IMR-90 (cell line): ENCODE results near the gene PATL2. TPM values are rescaled to one million over a fixed set of nuclear protein-coding genes. Genes with fewer than 3 reads are reported as not detected.
A peak's percentile ranks its signal among the peaks of the same experiment; 100 is the strongest.

ENCODE experiments used
- ATAC-seq: fragments of 200-7000 bp; cut with Tn5 transposase; 2 replicates; pipeline ENCODE4 v1.9.1; 2020; ENCODE audit warnings: low read depth, mild to moderate bottlenecking, moderate library complexity
- BruUV-seq: library from RNA; stranded (reverse); fragments of 400-500 nt; replicated peaks from 2 replicates; lab custom pipeline; 2021; lab: Mats Ljungman, UMichigan
- CTCF ChIA-PET: fragments of 300-600 bp; formaldehyde crosslinking; extraction: SDS; loops from one replicate; lab custom pipeline; 2021; ENCODE audit warnings: antibody characterized with exemption; lab: Yijun Ruan, JAX
- POLR2A ChIA-PET: fragments of 300-600 bp; sonication (Branson Sonifier 250); formaldehyde crosslinking; loops from one replicate; lab custom pipeline; 2022; ENCODE audit warnings: antibody characterized with exemption; ENCODE audit not compliant: unreplicated experiment; lab: Charles Lee
- DNase-seq: peaks from one replicate; pipeline ENCODE4 v3.0.0; 2013
- H2AFZ ChIP-seq: replicated peaks from 2 replicates; pipeline ENCODE3; 2013; ENCODE audit warnings: low read length, mild to moderate bottlenecking; ENCODE audit not compliant: poor library complexity
- H2AK5ac ChIP-seq: 2 replicates; pipeline ENCODE4 v1.6.1; 2013; ENCODE audit warnings: low read depth, low read length, inconsistent platforms
- H2AK9ac ChIP-seq: replicated peaks from 2 replicates; pipeline ENCODE3; 2013; ENCODE audit warnings: mild to moderate bottlenecking, low read depth, low read length, moderate library complexity; ENCODE audit not compliant: poor library complexity
- H2BK120ac ChIP-seq: 2 replicates; pipeline ENCODE4 v1.6.1; 2013; ENCODE audit warnings: low read depth, low read length, inconsistent platforms
- H2BK15ac ChIP-seq: 3 replicates; pipeline ENCODE4 v1.6.1; 2013; ENCODE audit warnings: low read depth, low read length, inconsistent platforms
- H2BK20ac ChIP-seq: 2 replicates; pipeline ENCODE4 v1.6.1; 2013; ENCODE audit warnings: low read depth, mild to moderate bottlenecking, inconsistent platforms, low read length, moderate library complexity
- H2BK5ac ChIP-seq: 2 replicates; pipeline ENCODE4 v1.6.1; 2013; ENCODE audit warnings: mild to moderate bottlenecking, low read depth, low read length, inconsistent platforms; ENCODE audit not compliant: poor library complexity, severe bottlenecking
- H3K14ac ChIP-seq: replicated peaks from 2 replicates; pipeline ENCODE4 v1.6.1; 2013; ENCODE audit warnings: low read depth, low read length, inconsistent platforms
- H3K18ac ChIP-seq: 2 replicates; pipeline ENCODE4 v1.6.1; 2013; ENCODE audit warnings: low read depth, low read length, control low read depth
- H3K23ac ChIP-seq: 2 replicates; pipeline ENCODE4 v1.6.1; 2013; ENCODE audit warnings: low read depth, low read length, inconsistent platforms
- H3K27ac ChIP-seq: 2 replicates; pipeline ENCODE4 v1.5.1; 2013; ENCODE audit warnings: mild to moderate bottlenecking, control low read depth, low read length; ENCODE audit not compliant: insufficient read depth
- H3K27me3 ChIP-seq: 2 replicates; pipeline ENCODE4 v1.6.1; 2013; ENCODE audit warnings: low read length; ENCODE audit not compliant: control insufficient read depth, insufficient read depth
- H3K36me3 ChIP-seq: 2 replicates; pipeline ENCODE4 v1.6.1; 2013; ENCODE audit warnings: low read length, mixed read lengths; ENCODE audit not compliant: control insufficient read depth, insufficient read depth
- H3K4ac ChIP-seq: 2 replicates; pipeline ENCODE4 v1.6.1; 2013; ENCODE audit warnings: low read depth, low read length, inconsistent platforms
- H3K4me1 ChIP-seq: 2 replicates; pipeline ENCODE4 v1.6.1; 2013; ENCODE audit warnings: low read length, mixed read lengths; ENCODE audit not compliant: control insufficient read depth, insufficient read depth
- H3K4me2 ChIP-seq: 2 replicates; pipeline ENCODE4 v1.6.1; 2013; ENCODE audit warnings: low read depth, mild to moderate bottlenecking, control low read depth, low read length, moderate library complexity
- H3K4me3 ChIP-seq: 2 replicates; pipeline ENCODE4 v1.5.1; 2013; ENCODE audit warnings: low read depth, mild to moderate bottlenecking, control low read depth, low read length, moderate library complexity; ENCODE audit not compliant: insufficient read depth
- H3K56ac ChIP-seq: 2 replicates; pipeline ENCODE4 v1.6.1; 2013; ENCODE audit warnings: low read length, inconsistent platforms; ENCODE audit not compliant: insufficient read depth; ENCODE audit errors: extremely low read depth
- H3K79me1 ChIP-seq, 2 experiments: 2 replicates each; pipeline ENCODE4 v1.6.1; 2013; ENCODE audit warnings: low read length in 2 of 2, inconsistent platforms in 1 of 2, low read depth in 1 of 2
- H3K9ac ChIP-seq: 2 replicates; pipeline ENCODE4 v1.6.1; 2013; ENCODE audit warnings: low read depth, low read length, control low read depth
- H3K9me1 ChIP-seq: 2 replicates; pipeline ENCODE4 v1.6.1; 2013; ENCODE audit warnings: low read length, inconsistent platforms; ENCODE audit not compliant: insufficient read depth
- H3K9me3 ChIP-seq: 2 replicates; pipeline ENCODE4 v1.6.1; 2013; ENCODE audit warnings: low read length; ENCODE audit not compliant: control insufficient read depth, insufficient read depth
- H4K20me1 ChIP-seq: 2 replicates; pipeline ENCODE4 v1.6.1; 2013; ENCODE audit warnings: low read length, inconsistent platforms; ENCODE audit not compliant: insufficient read depth
- H4K5ac ChIP-seq: 2 replicates; pipeline ENCODE4 v1.6.1; 2013; ENCODE audit warnings: mild to moderate bottlenecking, low read depth, low read length, control low read depth
- H4K8ac ChIP-seq, 2 experiments: 2 replicates each; pipeline ENCODE4 v1.6.1; 2013; ENCODE audit warnings: low read depth in 2 of 2, low read length in 2 of 2, control low read depth in 1 of 2, inconsistent platforms in 1 of 2
- H4K91ac ChIP-seq: 2 replicates; pipeline ENCODE4 v1.6.1; 2013; ENCODE audit warnings: low read depth, low read length, inconsistent platforms; ENCODE audit not compliant: insufficient read depth
- CHD1 ChIP-seq: IDR thresholded peaks from 2 replicates; pipeline ENCODE4 v1.6.1; 2012; ENCODE audit warnings: low read depth, low read length, improper control_type of control experiment
- MAZ ChIP-seq: IDR thresholded peaks from 2 replicates; pipeline ENCODE4 v1.6.1; 2012; ENCODE audit warnings: low read depth, mild to moderate bottlenecking, low read length, improper control_type of control experiment, moderate library complexity, borderline replicate concordance
- MXI1 ChIP-seq: IDR thresholded peaks from 2 replicates; pipeline ENCODE4 v1.6.1; 2012; ENCODE audit warnings: low read depth, mild to moderate bottlenecking, low read length, moderate library complexity, borderline replicate concordance
- RFX5 ChIP-seq: IDR thresholded peaks from 2 replicates; pipeline ENCODE4 v1.8.0; 2012; ENCODE audit warnings: low read depth, mild to moderate bottlenecking, low read length, moderate library complexity
- WGBS, 2 experiments: methylation state at CpG; one replicate each; pipeline versions ENCODE4 v1.1.5 to v1.1.7; 2013; ENCODE audit warnings: missing lambda C conversion rate in 2 of 2; ENCODE audit not compliant: insufficient read length in 1 of 2; ENCODE audit errors: extremely low coverage in 2 of 2; 5-methylcytosine and 5-hydroxymethylcytosine counted together
- dilution Hi-C: fragments of 300-500 bp; cut with HindIII; formaldehyde crosslinking; loops from one replicate; pipeline ENCODE4 v1.14.3; 2018; ENCODE audit warnings: low sequenced_read_pairs; ENCODE audit not compliant: unreplicated experiment
- in situ Hi-C: fragments of 300-500 bp; cut with MboI; formaldehyde crosslinking; loops from 3 replicates; pipeline ENCODE4 v1.14.3; 2019; ENCODE audit warnings: low sequenced_read_pairs, inconsistent platforms, mixed read lengths
- intact Hi-C: fragments of 100-400 bp; cut with micrococcal nuclease; formaldehyde crosslinking; loops from 2 replicates; pipeline ENCODE4 v1.10.0; 2022
- polyA plus RNA-seq, 3 experiments: library from polyadenylated mRNA; depleted of rRNA; stranded (reverse); fragments of >200 nt; gene quantifications; 2 replicates each; pipeline ENCODE4 v1.2.3, GENCODE V29; 2012; ENCODE audit warnings: low replicate concordance in 1 of 3
- total RNA-seq: library from RNA; depleted of rRNA; stranded (reverse); fragments of >200 nt; gene quantifications from 2 replicates; pipeline ENCODE4 v1.2.3, GENCODE V29; 2012

Gene PATL2
- total and polyA plus RNA-seq, 2 of the 4 experiments (the other 2 are of a cell fraction), result 0.10 TPM; not detected in 1

- dilution Hi-C loops, result no loop called here
- no peaks in the 10 kb centered on the region; the same call in 1 of the 2 replicates for H3K9me1 ChIP-seq
- H4K91ac ChIP-seq, result no peak overlapping the region
- peak overlapping the region; percentile 86 for H3K4me2 ChIP-seq
- 0 out of 2 replicates have a peak, but pooled peaks cover 2% of the 10 kb centered on the region for H3K4me1 ChIP-seq
- 0 out of 2 replicates have a peak overlapping the region, but pooled peaks have one; percentile 7 for H3K18ac ChIP-seq
- BruUV-seq, result no TSS peak
- H3K27me3 ChIP-seq, result no peaks in the 10 kb centered on the region
- H2BK120ac ChIP-seq, result no peak overlapping the region; the same call in 1 of the 2 replicates
- H3K4ac ChIP-seq, result peak overlapping the region; percentile 64
- ChIA-PET POLR2A (interaction anchor here (1.2 kb wide), 1 partner anchor 26 kb away, joined by 7 read pairs; no protein-coding TSS in a partner anchor), CTCF (interaction anchor here (1.3 to 2.4 kb wide), 2 partner anchors 24 to 134 kb away, joined by 4 to 16 read pairs; partner anchors contain the start of gene TRIM69)
- peaks cover 13% of the 10 kb centered on the region for H3K36me3 ChIP-seq
- peak overlapping the region; percentile 93 for H3K56ac ChIP-seq
- H3K9me3 ChIP-seq, result no peaks in the 10 kb centered on the region
- peaks cover 27 to 42% of the 10 kb centered on the region in 2 experiments for H3K79me1 ChIP-seq
- no peak overlapping the region; the same call in 2 of the 3 replicates for H2BK15ac ChIP-seq
- peak overlapping the region; percentile 79 for H2AK9ac ChIP-seq
- H2BK20ac ChIP-seq, result no peak overlapping the region
- H4K20me1 ChIP-seq, result peaks cover 43% of the 10 kb centered on the region
- ATAC-seq (0 out of 2 replicates have a peak, but pooled peaks have one; percentile 3), DNase-seq (peak; percentile 87)
- no peak overlapping the region for H2AK5ac ChIP-seq
- peak overlapping the region; percentile 87 for H3K9ac ChIP-seq
- H3K14ac ChIP-seq, result peak overlapping the region; percentile 59
- peak overlapping the region; percentile 7 for H2AFZ ChIP-seq
- peak overlapping the region; percentile 83 for H3K4me3 ChIP-seq
- peak overlapping the region; percentile 17; the same call in 1 of the 2 replicates for H4K5ac ChIP-seq
- in situ Hi-C loops, result no loop called here
- intact Hi-C loops, result no loop called here
- peak; percentile 33; the same call in 1 of the 2 replicates for TF ChIP-seq RFX5
- peak; percentile 75; the same call in 1 of the 2 replicates for TF ChIP-seq MXI1
- 0 out of 2 replicates have a peak, but pooled peaks have one; percentile 74 for TF ChIP-seq CHD1
- no peak for TF ChIP-seq MAZ
- H3K27ac ChIP-seq, result peak overlapping the region; percentile 71
- H4K8ac ChIP-seq, result peak overlapping the region in 1 of 2 experiments; percentile 59; a peak in 1 of 4 replicates
- 17% methylated on average over 12 of the region's 24 CpGs; no CpG with 5 or more reads in 1 of the 2 experiments for WGBS, 2 experiments
- H2BK5ac ChIP-seq, result peak overlapping the region; percentile 88
- peak overlapping the region; percentile 98 for H3K23ac ChIP-seq
Observed at GRCh38 chr15:44712346-44713005, 1.4 kb upstream of the PATL2 start.
